H9 (cell line): ENCODE results near the gene FAM53A. TPM values are rescaled to one million over a fixed set of nuclear protein-coding genes. Genes with fewer than 3 reads are reported as not detected.
A peak's percentile ranks its signal among the peaks of the same experiment; 100 is the strongest.

Source experiments
- DNase-seq: peaks from one replicate; pipeline ENCODE4 v3.0.0-alpha.2; 2017
- H2AFZ ChIP-seq: one replicate; pipeline ENCODE4 v1.6.1; 2013; ENCODE audit warnings: mild to moderate bottlenecking, low read length, control low read depth, moderate library complexity
- H2AK5ac ChIP-seq: 2 replicates; pipeline ENCODE4 v1.6.1; 2013; ENCODE audit warnings: low read length, control low read depth, mixed read lengths; ENCODE audit not compliant: insufficient read length
- H2BK120ac ChIP-seq: one replicate; pipeline ENCODE4 v1.6.1; 2013; ENCODE audit warnings: low read depth, mild to moderate bottlenecking, low read length, control low read depth, inconsistent platforms; ENCODE audit not compliant: poor library complexity, severe bottlenecking
- H2BK12ac ChIP-seq: 2 replicates; pipeline ENCODE4 v1.6.1; 2013; ENCODE audit warnings: low read length, control low read depth, mixed read lengths, low read depth; ENCODE audit not compliant: insufficient read length
- H2BK15ac ChIP-seq: 2 replicates; pipeline ENCODE4 v1.6.1; 2013; ENCODE audit warnings: low read depth, low read length, control low read depth
- H2BK20ac ChIP-seq: one replicate; pipeline ENCODE4 v1.6.1; 2013; ENCODE audit warnings: low read depth, mild to moderate bottlenecking, low read length, control low read depth, inconsistent platforms; ENCODE audit not compliant: poor library complexity, severe bottlenecking
- H2BK5ac ChIP-seq: 2 replicates; pipeline ENCODE4 v1.6.1; 2013; ENCODE audit warnings: low read length, control low read depth, mixed read lengths; ENCODE audit not compliant: insufficient read length
- H3K14ac ChIP-seq: 2 replicates; pipeline ENCODE4 v1.6.1; 2013; ENCODE audit warnings: low read length, control low read depth; ENCODE audit not compliant: insufficient read depth
- H3K18ac ChIP-seq: 2 replicates; pipeline ENCODE4 v1.6.1; 2013; ENCODE audit warnings: low read depth, mild to moderate bottlenecking, mixed read lengths, low read length, control low read depth; ENCODE audit not compliant: insufficient read length
- H3K23ac ChIP-seq: 2 replicates; pipeline ENCODE4 v1.6.1; 2013; ENCODE audit warnings: low read length, control low read depth, mixed read lengths, low read depth; ENCODE audit not compliant: insufficient read length
- H3K23me2 ChIP-seq: 2 replicates; pipeline ENCODE4 v1.6.1; 2013; ENCODE audit warnings: low read depth, mild to moderate bottlenecking, mixed read lengths, low read length, control low read depth; ENCODE audit not compliant: insufficient read length, poor library complexity, severe bottlenecking
- H3K27ac ChIP-seq: 2 replicates; pipeline ENCODE4 v1.5.1; 2013; ENCODE audit warnings: low read length, control low read depth, mixed read lengths, low read depth; ENCODE audit not compliant: insufficient read length
- H3K27me3 ChIP-seq: 2 replicates; pipeline ENCODE4 v1.6.1; 2013; ENCODE audit warnings: low read length, control low read depth, inconsistent platforms; ENCODE audit not compliant: insufficient read depth
- H3K4ac ChIP-seq: 2 replicates; pipeline ENCODE4 v1.6.1; 2013; ENCODE audit warnings: low read depth, mild to moderate bottlenecking, control low read depth, inconsistent platforms, low read length, moderate library complexity
- H3K4me1 ChIP-seq: 2 replicates; pipeline ENCODE4 v1.6.1; 2013; ENCODE audit warnings: low read length, control low read depth, inconsistent platforms; ENCODE audit not compliant: insufficient read depth
- H3K4me2 ChIP-seq: 2 replicates; pipeline ENCODE4 v1.6.1; 2013; ENCODE audit warnings: low read length, control low read depth, mixed read lengths; ENCODE audit not compliant: insufficient read length, insufficient read depth
- H3K56ac ChIP-seq: 2 replicates; pipeline ENCODE4 v1.6.1; 2013; ENCODE audit warnings: low read depth, mild to moderate bottlenecking, mixed read lengths, low read length, control low read depth; ENCODE audit not compliant: insufficient read length
- H3K79me1 ChIP-seq: 2 replicates; pipeline ENCODE4 v1.6.1; 2013; ENCODE audit warnings: low read depth, mild to moderate bottlenecking, moderate library complexity, low read length, control low read depth, inconsistent platforms; ENCODE audit not compliant: insufficient read depth, poor library complexity, severe bottlenecking
- H3K79me2 ChIP-seq: 2 replicates; pipeline ENCODE4 v1.6.1; 2013; ENCODE audit warnings: low read length, control low read depth, inconsistent platforms; ENCODE audit not compliant: insufficient read depth
- H3K9ac ChIP-seq: 2 replicates; pipeline ENCODE4 v1.6.1; 2013; ENCODE audit warnings: low read length, control low read depth, mixed read lengths; ENCODE audit not compliant: insufficient read length; ENCODE audit errors: extremely low read depth
- H3K9me3 ChIP-seq: one replicate; pipeline ENCODE4 v1.6.1; 2013; ENCODE audit warnings: low read depth, low read length, inconsistent platforms; ENCODE audit not compliant: control insufficient read depth
- H3T11ph ChIP-seq: one replicate; pipeline ENCODE4 v1.6.1; 2013; ENCODE audit warnings: mild to moderate bottlenecking, low read length, control low read depth, inconsistent platforms
- H4K20me1 ChIP-seq: one replicate; pipeline ENCODE4 v1.6.1; 2013; ENCODE audit not compliant: control insufficient read depth, insufficient read length, insufficient read depth
- H4K5ac ChIP-seq: 2 replicates; pipeline ENCODE4 v1.6.1; 2013; ENCODE audit warnings: low read depth, mild to moderate bottlenecking, mixed read lengths, low read length, control low read depth; ENCODE audit not compliant: insufficient read length
- H4K8ac ChIP-seq: replicated peaks from 2 replicates; pipeline ENCODE4 v1.6.1; 2013; ENCODE audit warnings: low read length, control low read depth, mixed read lengths, low read depth; ENCODE audit not compliant: insufficient read length
- H4K91ac ChIP-seq: 2 replicates; pipeline ENCODE4 v1.6.1; 2013; ENCODE audit warnings: low read depth, mild to moderate bottlenecking, moderate library complexity, mixed read lengths, low read length, control low read depth; ENCODE audit not compliant: insufficient read length
- H3K27ac Mint-ChIP-seq, 3 experiments: 2 replicates in 2 of 3; 3 replicates in 1 of 3; pipeline ENCODE4 v1.8.0; 2020 to 2021; ENCODE audit warnings: mixed read lengths in 3 of 3, mild to moderate bottlenecking in 1 of 3, moderate library complexity in 1 of 3
- H3K27me3 Mint-ChIP-seq: 2 replicates; pipeline ENCODE4 v1.8.0; 2021; ENCODE audit warnings: low read depth, mild to moderate bottlenecking, moderate library complexity, mixed read lengths
- H3K36me3 Mint-ChIP-seq, 3 experiments: 2 replicates in 2 of 3; 3 replicates in 1 of 3; pipeline ENCODE4 v1.8.0; 2020 to 2021; ENCODE audit warnings: low read depth in 3 of 3, mixed read lengths in 3 of 3; ENCODE audit not compliant: insufficient read depth in 1 of 3
- H3K4me1 Mint-ChIP-seq, 2 experiments: 2 replicates each; pipeline ENCODE4 v1.8.0; 2020; ENCODE audit warnings: mixed read lengths in 2 of 2
- H3K4me3 Mint-ChIP-seq, 2 experiments: 2 replicates in 1 of 2; 3 replicates in 1 of 2; pipeline ENCODE4 v1.8.0; 2020 to 2021; ENCODE audit warnings: mild to moderate bottlenecking in 2 of 2, mixed read lengths in 2 of 2, moderate library complexity in 1 of 2
- H3K9me3 Mint-ChIP-seq, 2 experiments: 2 replicates in 1 of 2; 3 replicates in 1 of 2; pipeline ENCODE4 v1.8.0; 2020; ENCODE audit warnings: mild to moderate bottlenecking in 2 of 2, mixed read lengths in 2 of 2, moderate library complexity in 1 of 2
- CTCF ChIP-seq: fragments of 200-600 bp; sonication (generic); conservative IDR thresholded peaks from 3 replicates; pipeline ENCODE4 v1.8.0; 2021; ENCODE audit warnings: antibody characterized with exemption, mild to moderate bottlenecking
- WGBS: extraction: QIAGEN DNeasy Blood & Tissue Kit; methylation state at CpG from one replicate; pipeline ENCODE4 v1.1.7; 2013; ENCODE audit warnings: missing lambda C conversion rate, low lambda C conversion rate, mixed read lengths; ENCODE audit not compliant: insufficient read length; ENCODE audit errors: extremely low coverage; 5-methylcytosine and 5-hydroxymethylcytosine counted together
- total RNA-seq: library from RNA; stranded (reverse); gene quantifications from 2 replicates; pipeline ENCODE4 v1.2.1, GENCODE V29; 2021

Gene FAM53A
- total RNA-seq, 1 experiment from 2014 or later, result 2.4 TPM

- no peak for TF ChIP-seq CTCF
- no peak overlapping the region for H4K91ac ChIP-seq
- no peak overlapping the region for H4K5ac ChIP-seq
- no peak overlapping the region for H3K9ac ChIP-seq
- no peak overlapping the region for H3K56ac ChIP-seq
- no peak overlapping the region for H3K4me2 ChIP-seq
- no peak overlapping the region for H3K27ac ChIP-seq
- H2BK15ac ChIP-seq, result no peak overlapping the region
- no peak overlapping the region for H2AFZ ChIP-seq
- Mint-ChIP-seq H3K4me3 (no peak overlapping the region; a peak in 1 of 5 replicates), H3K27ac (peak overlapping the region in 1 of 3 experiments; percentile 2; a peak in 2 of 7 replicates), H3K36me3 (no peaks in the 10 kb centered on the region), H3K27me3 (peaks cover 16% of the 10 kb centered on the region), H3K9me3 (no peaks in the 10 kb centered on the region; a peak in 1 of 5 replicates), H3K4me1 (peaks cover 0 to 10% of the 10 kb centered on the region in 2 experiments; a peak in 3 of 4 replicates)
- H2BK12ac ChIP-seq, result no peak overlapping the region
- H2AK5ac ChIP-seq, result no peak overlapping the region
- H2BK5ac ChIP-seq, result no peak overlapping the region
- no peaks in the 10 kb centered on the region for H3K79me2 ChIP-seq
- no peaks in the 10 kb centered on the region for H3K79me1 ChIP-seq
- H2BK120ac ChIP-seq, result no peak overlapping the region
- H4K8ac ChIP-seq, result no peak overlapping the region
- H3K4ac ChIP-seq, result no peak overlapping the region
- H3K23me2 ChIP-seq, result no peaks in the 10 kb centered on the region
- H2BK20ac ChIP-seq, result no peak overlapping the region
- no peaks in the 10 kb centered on the region for H3K9me3 ChIP-seq
- WGBS, result no CpG with 5 or more reads among the region's 25 CpGs
- no peaks in the 10 kb centered on the region for H3K4me1 ChIP-seq
- no peak for DNase-seq
- no peak overlapping the region for H3K23ac ChIP-seq
- H3K18ac ChIP-seq, result no peak overlapping the region
- no peaks in the 10 kb centered on the region for H3K27me3 ChIP-seq
- no peak overlapping the region for H3K14ac ChIP-seq
- H4K20me1 ChIP-seq, result no peaks in the 10 kb centered on the region
- no peak overlapping the region for H3T11ph ChIP-seq
Measured at GRCh38 chr4:1676605-1677525, 7.2 kb downstream of the FAM53A start.
